Measurements from ENCODE around the gene SYS1. TPM values are rescaled to one million over a fixed set of nuclear protein-coding genes. Genes with fewer than 3 reads are reported as not detected.
A peak's percentile ranks its signal among the peaks of the same experiment; 100 is the strongest.

The SYS1 gene
- total RNA-seq, 1 donor from 2014 or later: 25.2 TPM

DNA sequence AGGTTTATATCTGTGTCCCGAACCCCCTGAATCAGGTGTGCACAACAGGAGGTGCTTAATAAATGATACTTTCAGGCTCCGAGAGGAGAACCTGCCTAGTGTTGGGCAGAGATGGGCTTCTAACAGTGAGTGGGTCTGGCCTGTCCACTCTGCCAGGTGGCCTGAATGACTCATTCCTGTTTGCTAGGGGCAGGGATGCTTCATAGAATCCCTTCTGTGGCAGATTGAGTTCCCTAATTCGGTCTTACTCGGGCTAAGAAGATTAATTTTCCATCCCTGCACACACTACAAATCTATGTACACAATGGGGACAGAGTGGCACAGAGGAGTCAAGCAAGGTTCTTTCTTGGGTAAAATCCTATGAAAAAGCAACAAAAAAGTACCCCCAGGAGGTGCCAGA, 34.5 kb upstream of the SYS1 start:
- H3K9ac ChIP-seq (ENCODE audit: low read length): no peak overlapping the region
- Mint-ChIP-seq H3K27me3 (ENCODE audit: low read depth, unreplicated experiment) (no peaks in the 10 kb centered on the region), H3K4me3 (ENCODE audit: unreplicated experiment) (no peak overlapping the region), H3K4me1 (ENCODE audit: low read depth, unreplicated experiment) (peaks cover 8% of the 10 kb centered on the region), H3K27ac (ENCODE audit: unreplicated experiment) (no peak overlapping the region), H3K9me3 (ENCODE audit: unreplicated experiment) (no peaks in the 10 kb centered on the region), H3K36me3 (ENCODE audit: low read depth, unreplicated experiment) (peaks cover 25% of the 10 kb centered on the region)
- no peak for TF ChIP-seq EZH2 (IDR thresholded peaks at IDR 0.05; ENCODE audit: insufficient read depth, low read length)
- TF ChIP-seq, protein P1, sequence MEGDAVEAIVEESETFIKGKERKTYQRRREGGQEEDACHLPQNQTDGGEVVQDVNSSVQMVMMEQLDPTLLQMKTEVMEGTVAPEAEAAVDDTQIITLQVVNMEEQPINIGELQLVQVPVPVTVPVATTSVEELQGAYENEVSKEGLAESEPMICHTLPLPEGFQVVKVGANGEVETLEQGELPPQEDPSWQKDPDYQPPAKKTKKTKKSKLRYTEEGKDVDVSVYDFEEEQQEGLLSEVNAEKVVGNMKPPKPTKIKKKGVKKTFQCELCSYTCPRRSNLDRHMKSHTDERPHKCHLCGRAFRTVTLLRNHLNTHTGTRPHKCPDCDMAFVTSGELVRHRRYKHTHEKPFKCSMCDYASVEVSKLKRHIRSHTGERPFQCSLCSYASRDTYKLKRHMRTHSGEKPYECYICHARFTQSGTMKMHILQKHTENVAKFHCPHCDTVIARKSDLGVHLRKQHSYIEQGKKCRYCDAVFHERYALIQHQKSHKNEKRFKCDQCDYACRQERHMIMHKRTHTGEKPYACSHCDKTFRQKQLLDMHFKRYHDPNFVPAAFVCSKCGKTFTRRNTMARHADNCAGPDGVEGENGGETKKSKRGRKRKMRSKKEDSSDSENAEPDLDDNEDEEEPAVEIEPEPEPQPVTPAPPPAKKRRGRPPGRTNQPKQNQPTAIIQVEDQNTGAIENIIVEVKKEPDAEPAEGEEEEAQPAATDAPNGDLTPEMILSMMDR (IDR thresholded peaks at IDR 0.05; ENCODE audit: insufficient read depth, low read depth, low read length): no peak
- no peaks in the 10 kb centered on the region for H3K4me1 ChIP-seq (ENCODE audit: insufficient read depth, low read length)
- peaks cover 71% of the 10 kb centered on the region for H3K36me3 ChIP-seq (ENCODE audit: insufficient read depth, low read length)
- peaks cover 67% of the 10 kb centered on the region for H4K20me1 ChIP-seq (ENCODE audit: insufficient read depth, low read length)
- no peaks in the 10 kb centered on the region for H3K27me3 ChIP-seq (ENCODE audit: insufficient read depth, low read length)
- no peak overlapping the region for H3K27ac ChIP-seq (ENCODE audit: low read depth, low read length)
- no peaks in the 10 kb centered on the region for H3K9me3 ChIP-seq (ENCODE audit: insufficient read depth, low read depth, low read length)
- H3K4me2 ChIP-seq (ENCODE audit: low read length): no peak overlapping the region
- no peak for FAIRE-seq
- DNase-seq (ENCODE audit: low read depth): no peak
- no peak overlapping the region for H3K4me3 ChIP-seq (ENCODE audit: insufficient read depth, low read depth, low read length)
- no peak overlapping the region for H2AFZ ChIP-seq (ENCODE audit: low read depth, low read length)
- H3K79me2 ChIP-seq (ENCODE audit: insufficient read depth, low read length): peaks cover 22% of the 10 kb centered on the region

DNA sequence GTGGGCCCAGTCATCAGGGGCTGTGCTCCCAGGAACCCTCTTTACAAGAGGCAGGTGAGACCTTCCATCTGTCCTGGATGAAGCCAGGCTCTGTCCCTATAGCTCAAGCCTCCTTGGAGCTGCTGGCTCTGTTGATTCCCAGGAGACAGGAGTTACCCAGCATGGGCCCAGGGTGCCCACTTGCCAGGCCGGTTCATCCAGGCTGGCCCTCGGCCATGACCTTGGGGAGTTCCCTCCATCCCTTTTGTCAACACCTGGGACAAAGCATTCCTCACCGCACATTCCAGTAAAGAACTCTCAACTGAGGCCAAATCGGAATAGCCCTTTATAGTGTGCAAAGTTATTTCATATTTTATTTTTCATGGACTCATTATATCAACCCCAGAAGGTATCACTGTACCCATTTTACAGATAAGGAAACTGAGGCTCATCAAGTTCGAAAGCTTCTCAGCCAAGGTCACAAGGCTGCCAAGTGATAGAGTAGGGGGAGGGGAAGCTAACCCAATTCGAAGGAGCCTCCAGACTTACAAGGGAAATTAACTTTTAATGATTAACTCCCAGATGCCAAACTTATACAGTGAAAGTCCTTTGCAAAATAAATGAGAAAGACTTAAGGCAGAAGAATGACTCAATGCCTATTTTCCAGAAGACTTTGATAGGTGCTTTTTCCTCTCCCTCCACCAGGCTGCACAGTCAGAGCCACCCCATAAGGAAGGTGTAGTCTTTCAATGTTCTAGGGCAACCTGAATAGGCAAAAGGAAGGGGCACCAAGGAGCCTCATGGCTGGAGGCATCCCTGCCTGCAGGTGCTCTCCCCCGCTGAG, 33.2 kb upstream of the SYS1 start:
- Histone ChIP-seq H2AFZ (ENCODE audit: low read depth, low read length) (no peak overlapping the region), H3K4me2 (ENCODE audit: low read length) (no peak overlapping the region), H3K9me3 (ENCODE audit: insufficient read depth, low read depth, low read length) (no peaks in the 10 kb centered on the region), H3K4me1 (ENCODE audit: insufficient read depth, low read length) (no peaks in the 10 kb centered on the region), H3K27ac (ENCODE audit: low read depth, low read length) (no peak overlapping the region), H3K36me3 (ENCODE audit: insufficient read depth, low read length) (peaks cover 68% of the 10 kb centered on the region), H3K79me2 (ENCODE audit: insufficient read depth, low read length) (peaks cover 31% of the 10 kb centered on the region), H3K9ac (ENCODE audit: low read length) (no peak overlapping the region), H3K27me3 (ENCODE audit: insufficient read depth, low read length) (no peaks in the 10 kb centered on the region), H3K4me3 (ENCODE audit: insufficient read depth, low read depth, low read length) (no peak overlapping the region), H4K20me1 (ENCODE audit: insufficient read depth, low read length) (peaks cover 67% of the 10 kb centered on the region)
- FAIRE-seq (no peak), DNase-seq (ENCODE audit: low read depth) (no peak)
- peaks cover 8% of the 10 kb centered on the region for H3K4me1 Mint-ChIP-seq (ENCODE audit: low read depth, unreplicated experiment)
- no peaks in the 10 kb centered on the region for H3K9me3 Mint-ChIP-seq (ENCODE audit: unreplicated experiment)
- H3K4me3 Mint-ChIP-seq (ENCODE audit: unreplicated experiment): peak overlapping the region; percentile 57
- TF ChIP-seq EZH2 (IDR thresholded peaks at IDR 0.05; ENCODE audit: insufficient read depth, low read length): no peak
- TF ChIP-seq, protein P1 (IDR thresholded peaks at IDR 0.05; ENCODE audit: insufficient read depth, low read depth, low read length): no peak
- H3K27me3 Mint-ChIP-seq (ENCODE audit: low read depth, unreplicated experiment): no peaks in the 10 kb centered on the region
- peaks cover 25% of the 10 kb centered on the region for H3K36me3 Mint-ChIP-seq (ENCODE audit: low read depth, unreplicated experiment)
- H3K27ac Mint-ChIP-seq (ENCODE audit: unreplicated experiment): no peak overlapping the region

DNA sequence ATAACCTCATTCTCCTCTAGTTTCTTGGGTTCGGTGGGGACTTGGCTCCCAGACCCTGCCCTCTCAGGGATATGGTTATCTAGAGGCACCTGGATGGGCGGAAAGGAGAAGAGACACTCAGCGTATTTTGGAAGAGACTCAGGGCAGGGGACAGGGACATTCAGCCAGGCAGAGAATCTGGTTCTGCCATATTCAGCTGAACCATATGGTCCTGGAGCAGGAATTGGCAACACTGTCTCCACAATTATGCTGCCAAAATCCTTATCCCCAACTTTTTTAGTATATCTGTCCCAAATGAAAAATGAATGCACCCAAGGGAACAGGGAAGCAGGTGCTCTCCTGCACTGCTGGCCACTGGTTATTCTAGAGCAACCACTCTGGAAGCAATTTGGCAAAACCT, 32.5 kb upstream of the SYS1 start:
- DNase-seq (ENCODE audit: low read depth): no peak

More for the DNA sequence above, 32.5 kb upstream of the SYS1 start:
- peaks cover 39% of the 10 kb centered on the region for H3K79me2 ChIP-seq (ENCODE audit: insufficient read depth, low read length)
- H3K27ac ChIP-seq (ENCODE audit: low read depth, low read length): no peak overlapping the region
- Mint-ChIP-seq H3K9me3 (ENCODE audit: unreplicated experiment) (no peaks in the 10 kb centered on the region), H3K36me3 (ENCODE audit: low read depth, unreplicated experiment) (peaks cover 24% of the 10 kb centered on the region), H3K27ac (ENCODE audit: unreplicated experiment) (no peak overlapping the region), H3K4me1 (ENCODE audit: low read depth, unreplicated experiment) (peaks cover 5% of the 10 kb centered on the region), H3K4me3 (ENCODE audit: unreplicated experiment) (no peak overlapping the region), H3K27me3 (ENCODE audit: low read depth, unreplicated experiment) (no peaks in the 10 kb centered on the region)
- no peak overlapping the region for H3K9ac ChIP-seq (ENCODE audit: low read length)
- no peak for FAIRE-seq
- no peak for TF ChIP-seq EZH2 (IDR thresholded peaks at IDR 0.05; ENCODE audit: insufficient read depth, low read length)
- TF ChIP-seq, protein P1 (IDR thresholded peaks at IDR 0.05; ENCODE audit: insufficient read depth, low read depth, low read length): no peak
- peaks cover 71% of the 10 kb centered on the region for H3K36me3 ChIP-seq (ENCODE audit: insufficient read depth, low read length)
- no peak overlapping the region for H3K4me3 ChIP-seq (ENCODE audit: insufficient read depth, low read depth, low read length)
- peaks cover 67% of the 10 kb centered on the region for H4K20me1 ChIP-seq (ENCODE audit: insufficient read depth, low read length)
- H3K4me2 ChIP-seq (ENCODE audit: low read length): no peak overlapping the region
- no peaks in the 10 kb centered on the region for H3K27me3 ChIP-seq (ENCODE audit: insufficient read depth, low read length)
- H2AFZ ChIP-seq (ENCODE audit: low read depth, low read length): no peak overlapping the region
- H3K4me1 ChIP-seq (ENCODE audit: insufficient read depth, low read length): peaks cover 1% of the 10 kb centered on the region
- H3K9me3 ChIP-seq (ENCODE audit: insufficient read depth, low read depth, low read length): no peaks in the 10 kb centered on the region
